Measurements from ENCODE around the gene STAG1. TPM values are rescaled to one million over a fixed set of nuclear protein-coding genes. Genes with fewer than 3 reads are reported as not detected.
"Not testable (repeated sequence)": the region's sequence is repeated elsewhere in the genome, so short reads cannot be mapped to it uniquely, and the experiment has no call there.

The STAG1 gene
- total RNA-seq, 5 donors from 2014 or later (not counting 1 experiment from before 2014, with no cell fraction given): 38.9 to 52.5 (median 42.7) TPM

- H3K4me1 Mint-ChIP-seq: peaks cover 60 to 64% (median 61%) of the 10 kb centered on the region in 3 donors
- ATAC-seq (replicated peaks in 1 of 4); POLR2A ChIA-PET; H3K27ac Mint-ChIP-seq; H3K27ac ChIP-seq (ENCODE audit: low read length); H3K36me3 ChIP-seq (ENCODE audit: control insufficient read depth in 2 of 2, extremely low read depth in 1 of 2, insufficient read depth in 1 of 2, low read length in 1 of 2); DNase-seq; H3K27me3 Mint-ChIP-seq; H3K27me3 ChIP-seq (replicated peaks in 1 of 2; ENCODE audit: control insufficient read depth in 2 of 2, extremely low read depth in 1 of 2, insufficient read depth in 2 of 2, low read length in 1 of 2); H3K4me3 ChIP-seq (ENCODE audit: control insufficient read depth in 1 of 2, extremely low read depth in 1 of 2, low read length in 1 of 2); H3K4me3 Mint-ChIP-seq; H3K9me3 Mint-ChIP-seq; H3K36me3 Mint-ChIP-seq; H3K9me3 ChIP-seq; CTCF ChIA-PET: not testable (repeated sequence)
- no CpG with 5 or more reads among the region's 8 CpGs for WGBS (ENCODE audit: insufficient coverage)
- H3K4me1 ChIP-seq (ENCODE audit: control insufficient read depth in 1 of 2, extremely low read depth in 1 of 2, insufficient read depth in 2 of 2, low read length in 2 of 2): peaks cover 7 to 16% of the 10 kb centered on the region in 2 experiments
Observed at GRCh38 chr3:136736950-136737349, 15.2 kb downstream of the STAG1 start.

- H3K4me3 ChIP-seq (ENCODE audit: control insufficient read depth in 1 of 2, extremely low read depth in 1 of 2, low read length in 1 of 2): no peak overlapping the region
- DNase-seq: no peak
- H3K9me3 ChIP-seq: no peaks in the 10 kb centered on the region
- no CpG with 5 or more reads among the region's 3 CpGs for WGBS (ENCODE audit: insufficient coverage)
- Mint-ChIP-seq H3K27me3 (no peaks in the 10 kb centered on the region), H3K9me3 (no peaks in the 10 kb centered on the region), H3K4me3 (peak overlapping the region in 1 of 3 donors; percentile 24), H3K36me3 (peaks cover 6% of the 10 kb centered on the region), H3K4me1 (peaks cover 62 to 64% (median 63%) of the 10 kb centered on the region in 3 donors), H3K27ac (no peak overlapping the region)
- ATAC-seq (replicated peaks in 1 of 4): no peak
- no peak overlapping the region for H3K27ac ChIP-seq (ENCODE audit: low read length)
- peaks cover 22 to 23% of the 10 kb centered on the region in 2 experiments for H3K4me1 ChIP-seq (ENCODE audit: control insufficient read depth in 1 of 2, extremely low read depth in 1 of 2, insufficient read depth in 2 of 2, low read length in 2 of 2)
- POLR2A ChIA-PET: no interaction called here
- no peaks in the 10 kb centered on the region for H3K27me3 ChIP-seq (replicated peaks in 1 of 2; ENCODE audit: control insufficient read depth in 2 of 2, extremely low read depth in 1 of 2, insufficient read depth in 2 of 2, low read length in 1 of 2)
- CTCF ChIA-PET: interaction anchor here (0.6 to 3.0 kb wide), 2 partner anchors 12 to 17 kb away, joined by 3 to 12 read pairs; partner anchors contain the start of gene STAG1 (in 1 of the 2)
- H3K36me3 ChIP-seq (ENCODE audit: control insufficient read depth in 2 of 2, extremely low read depth in 1 of 2, insufficient read depth in 1 of 2, low read length in 1 of 2): peaks cover 0 to 5% of the 10 kb centered on the region in 2 donors
Observed at GRCh38 chr3:136735103-136735502, 17.1 kb downstream of the STAG1 start.

DNA sequence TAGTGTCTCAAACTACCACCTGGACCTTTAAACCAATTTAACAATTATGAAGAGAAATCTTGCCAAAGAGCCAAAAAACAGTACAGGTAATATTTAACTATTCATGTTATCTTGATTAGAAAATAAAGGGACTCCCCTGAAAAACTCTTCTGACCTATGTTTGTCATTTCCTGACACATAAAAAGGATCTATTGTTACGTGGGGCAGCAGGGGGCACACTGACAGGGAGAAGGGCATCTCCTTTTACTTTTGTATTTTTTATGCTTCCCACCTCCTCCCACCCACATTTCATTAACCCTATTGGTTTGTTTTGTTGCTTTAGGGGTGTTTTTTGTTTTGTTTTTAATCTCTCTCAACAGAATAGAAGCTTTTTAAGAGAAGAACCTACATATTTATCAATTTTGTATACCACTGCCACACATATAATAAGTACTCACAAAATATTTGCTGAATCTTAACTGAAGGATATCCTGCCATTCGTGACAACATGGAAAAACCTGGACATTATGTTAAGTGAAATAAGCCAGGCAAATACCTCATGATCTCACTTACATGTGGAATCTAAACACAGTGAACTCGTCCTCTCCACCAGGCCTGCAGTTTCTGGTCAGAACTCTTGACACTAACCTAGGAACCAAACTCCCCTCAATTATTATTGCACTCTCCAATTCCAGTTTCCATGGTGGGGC lies 17.7 kb downstream of the STAG1 start:
- peak in 1 of 4 experiments; percentile 53 for ATAC-seq (replicated peaks in 1 of 4)
- WGBS (ENCODE audit: insufficient coverage): 100% methylated on average over 2 of the region's 3 CpGs

GRCh38 chr3:136733317-136733833 lies 18.8 kb downstream of the STAG1 start:
- no peak for ATAC-seq (replicated peaks in 1 of 4)
- Histone ChIP-seq H3K4me1 (ENCODE audit: control insufficient read depth in 1 of 2, extremely low read depth in 1 of 2, insufficient read depth in 2 of 2, low read length in 2 of 2) (peaks cover 22 to 35% of the 10 kb centered on the region in 2 experiments), H3K27ac (ENCODE audit: low read length) (no peak overlapping the region), H3K27me3 (replicated peaks in 1 of 2; ENCODE audit: control insufficient read depth in 2 of 2, extremely low read depth in 1 of 2, insufficient read depth in 2 of 2, low read length in 1 of 2) (no peaks in the 10 kb centered on the region), H3K36me3 (ENCODE audit: control insufficient read depth in 2 of 2, extremely low read depth in 1 of 2, insufficient read depth in 1 of 2, low read length in 1 of 2) (peaks cover 0 to 5% of the 10 kb centered on the region in 2 donors), H3K9me3 (no peaks in the 10 kb centered on the region), H3K4me3 (ENCODE audit: control insufficient read depth in 1 of 2, extremely low read depth in 1 of 2, low read length in 1 of 2) (no peak overlapping the region)
- Mint-ChIP-seq H3K9me3 (no peaks in the 10 kb centered on the region), H3K4me3 (no peak overlapping the region), H3K27ac (no peak overlapping the region), H3K4me1 (peaks cover 68 to 75% (median 72%) of the 10 kb centered on the region in 3 donors), H3K36me3 (peaks cover 6% of the 10 kb centered on the region), H3K27me3 (no peaks in the 10 kb centered on the region)
- DNase-seq: no peak
- ChIA-PET CTCF (interaction anchor here in 1 of 2 donors (0.6 to 3.0 kb wide), 3 partner anchors 19 to 280 kb away, joined by 3 to 12 read pairs (median 5); partner anchors contain the start of gene STAG1), POLR2A (no interaction called here)
- no CpG with 5 or more reads among the region's 5 CpGs for WGBS (ENCODE audit: insufficient coverage)

More for the DNA sequence above, 17.7 kb downstream of the STAG1 start:
- Mint-ChIP-seq H3K9me3 (no peaks in the 10 kb centered on the region), H3K27me3 (no peaks in the 10 kb centered on the region), H3K4me3 (peak overlapping the region in 1 of 3 donors; percentile 24), H3K27ac (peak overlapping the region in 1 of 2 donors; percentile 56), H3K36me3 (peaks cover 6% of the 10 kb centered on the region), H3K4me1 (peaks cover 62 to 65% (median 64%) of the 10 kb centered on the region in 3 donors)
- no peak overlapping the region for H3K27ac ChIP-seq (ENCODE audit: low read length)
- H3K4me3 ChIP-seq (ENCODE audit: control insufficient read depth in 1 of 2, extremely low read depth in 1 of 2, low read length in 1 of 2): no peak overlapping the region
- H3K4me1 ChIP-seq (ENCODE audit: control insufficient read depth in 1 of 2, extremely low read depth in 1 of 2, insufficient read depth in 2 of 2, low read length in 2 of 2): peaks cover 22 to 29% of the 10 kb centered on the region in 2 experiments
- no peaks in the 10 kb centered on the region for H3K9me3 ChIP-seq
- H3K27me3 ChIP-seq (replicated peaks in 1 of 2; ENCODE audit: control insufficient read depth in 2 of 2, extremely low read depth in 1 of 2, insufficient read depth in 2 of 2, low read length in 1 of 2): no peaks in the 10 kb centered on the region
- DNase-seq: peak in 5 of 35 experiments; percentile 6 to 51 (median 14)
- peaks cover 0 to 5% of the 10 kb centered on the region in 2 donors for H3K36me3 ChIP-seq (ENCODE audit: control insufficient read depth in 2 of 2, extremely low read depth in 1 of 2, insufficient read depth in 1 of 2, low read length in 1 of 2)
- CTCF ChIA-PET: interaction anchor here (0.6 to 3.0 kb wide), 2 partner anchors 13 to 18 kb away, joined by 3 to 12 read pairs; partner anchors contain the start of gene STAG1 (in 1 of the 2)
- POLR2A ChIA-PET: no interaction called here

DNA sequence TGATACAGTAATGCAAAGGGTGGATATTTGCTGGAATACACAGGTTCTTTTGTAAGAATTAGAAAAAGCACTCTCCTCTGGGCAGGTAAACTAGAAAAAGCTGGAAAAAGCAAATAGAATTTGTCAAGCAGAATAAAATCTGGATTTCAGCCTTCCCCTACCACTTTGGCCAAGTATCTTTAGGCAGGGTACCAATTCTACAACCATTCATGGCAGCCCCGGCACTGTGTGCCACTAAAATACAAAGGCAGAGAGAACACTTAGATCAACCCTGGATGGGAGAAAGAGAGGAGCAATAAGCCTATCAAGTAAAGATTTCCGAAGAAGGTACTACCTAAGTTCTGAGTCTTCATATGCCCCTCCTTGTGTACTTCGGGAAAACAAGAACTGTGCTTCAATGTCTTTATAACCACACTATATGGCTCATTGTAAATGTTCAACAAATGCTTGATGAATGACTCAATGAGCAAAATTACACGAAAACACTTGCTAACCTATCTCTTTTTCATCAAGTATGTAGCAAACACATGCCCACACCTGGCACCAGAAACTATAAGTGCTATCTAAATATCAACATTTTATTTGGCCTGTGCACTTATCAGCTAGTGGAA lies 20.8 kb downstream of the STAG1 start:
- peaks cover 72 to 78% (median 76%) of the 10 kb centered on the region in 3 donors for H3K4me1 Mint-ChIP-seq
- ATAC-seq (replicated peaks in 1 of 4) (no peak), DNase-seq (no peak)
- POLR2A ChIA-PET: no interaction called here
- peak overlapping the region; percentile 39 to 68 for H3K27ac Mint-ChIP-seq
- H3K27me3 ChIP-seq (replicated peaks in 1 of 2; ENCODE audit: control insufficient read depth in 2 of 2, extremely low read depth in 1 of 2, insufficient read depth in 2 of 2, low read length in 1 of 2): no peaks in the 10 kb centered on the region
- H3K36me3 Mint-ChIP-seq: peaks cover under 1% of the 10 kb centered on the region
- no peaks in the 10 kb centered on the region for H3K9me3 Mint-ChIP-seq
- no peak overlapping the region for H3K27ac ChIP-seq (ENCODE audit: low read length)
- 29% methylated on average over 1 of the region's 4 CpGs for WGBS (ENCODE audit: insufficient coverage)
- H3K4me1 ChIP-seq (ENCODE audit: control insufficient read depth in 1 of 2, extremely low read depth in 1 of 2, insufficient read depth in 2 of 2, low read length in 2 of 2): peaks cover 33 to 41% of the 10 kb centered on the region in 2 experiments
- no peaks in the 10 kb centered on the region for H3K36me3 ChIP-seq (ENCODE audit: control insufficient read depth in 2 of 2, extremely low read depth in 1 of 2, insufficient read depth in 1 of 2, low read length in 1 of 2)
- H3K4me3 ChIP-seq (ENCODE audit: control insufficient read depth in 1 of 2, extremely low read depth in 1 of 2, low read length in 1 of 2): no peak overlapping the region
- no peaks in the 10 kb centered on the region for H3K27me3 Mint-ChIP-seq
- H3K9me3 ChIP-seq: no peaks in the 10 kb centered on the region
- CTCF ChIA-PET: interaction anchor here (0.6 to 0.7 kb wide), 2 partner anchors 23 to 64 kb away, joined by 4 to 7 read pairs; no protein-coding TSS in a partner anchor
- peak overlapping the region in 1 of 3 donors; percentile 27 for H3K4me3 Mint-ChIP-seq

- H3K36me3 Mint-ChIP-seq: no peaks in the 10 kb centered on the region
- H3K36me3 ChIP-seq (ENCODE audit: control insufficient read depth in 2 of 2, extremely low read depth in 1 of 2, insufficient read depth in 1 of 2, low read length in 1 of 2): no peaks in the 10 kb centered on the region
- DNase-seq: no peak
- H3K27me3 Mint-ChIP-seq: no peaks in the 10 kb centered on the region
- H3K4me1 Mint-ChIP-seq: peaks cover 72 to 78% (median 76%) of the 10 kb centered on the region in 3 donors
- no peaks in the 10 kb centered on the region for H3K27me3 ChIP-seq (replicated peaks in 1 of 2; ENCODE audit: control insufficient read depth in 2 of 2, extremely low read depth in 1 of 2, insufficient read depth in 2 of 2, low read length in 1 of 2)
- peak overlapping the region; percentile 0 to 39 for H3K27ac Mint-ChIP-seq
- no peak overlapping the region for H3K27ac ChIP-seq (ENCODE audit: low read length)
- ChIA-PET CTCF (interaction anchor here (0.6 to 1.7 kb wide), 3 partner anchors 22 to 546 kb away, joined by 5 to 24 read pairs (median 7); partner anchors contain the start of gene STAG1 (in 1 of the 2)), POLR2A (interaction anchor here in 1 of 2 donors (0.7 kb wide), 1 partner anchor 21 kb away, joined by 3 read pairs; the partner anchor contains the start of gene STAG1)
- H3K4me1 ChIP-seq (ENCODE audit: control insufficient read depth in 1 of 2, extremely low read depth in 1 of 2, insufficient read depth in 2 of 2, low read length in 2 of 2): peaks cover 39 to 47% of the 10 kb centered on the region in 2 experiments
- H3K4me3 Mint-ChIP-seq: peak overlapping the region in 1 of 3 donors; percentile 27
- no peaks in the 10 kb centered on the region for H3K9me3 Mint-ChIP-seq
- no peaks in the 10 kb centered on the region for H3K9me3 ChIP-seq
- ATAC-seq (replicated peaks in 1 of 4): peak in 1 of 4 experiments; percentile 45
- H3K4me3 ChIP-seq (ENCODE audit: control insufficient read depth in 1 of 2, extremely low read depth in 1 of 2, low read length in 1 of 2): no peak overlapping the region
Observed at GRCh38 chr3:136730595-136731273, 21.4 kb downstream of the STAG1 start.

Measured in T-cell (primary cell).